Astrocyte (in vitro differentiated cells and primary cell): ENCODE data around the gene HNF4A. TPM values are rescaled to one million over a fixed set of nuclear protein-coding genes. Genes with fewer than 3 reads are reported as not detected.

Experiments
- DNase-seq: peaks from one replicate; pipeline ENCODE4 v3.0.0-alpha.2; 2010; ENCODE audit warnings: low read depth
- FAIRE-seq: peaks from 2 replicates; lab custom pipeline; 2011; peaks lifted over from hg19 to GRCh38; lab: Jason Lieb, UNC
- H2AFZ ChIP-seq: 2 replicates; pipeline ENCODE4 v1.6.0; 2012; ENCODE audit warnings: low read depth, low read length, inconsistent platforms
- H3K27ac ChIP-seq: 2 replicates; pipeline ENCODE4 v1.5.1; 2011; ENCODE audit warnings: low read depth, low read length, inconsistent platforms
- H3K27me3 ChIP-seq: 2 replicates; pipeline ENCODE4 v1.6.0; 2011; ENCODE audit warnings: low read length, inconsistent platforms; ENCODE audit not compliant: insufficient read depth
- H3K36me3 ChIP-seq: 2 replicates; pipeline ENCODE4 v1.5.1; 2011; ENCODE audit warnings: low read length, inconsistent platforms; ENCODE audit not compliant: insufficient read depth
- H3K4me1 ChIP-seq: 2 replicates; pipeline ENCODE4 v1.5.1; 2011; ENCODE audit warnings: low read length, inconsistent platforms; ENCODE audit not compliant: insufficient read depth
- H3K4me2 ChIP-seq: 2 replicates; pipeline ENCODE4 v1.6.0; 2012; ENCODE audit warnings: low read length, inconsistent platforms
- H3K4me3 ChIP-seq: 2 replicates; pipeline ENCODE4 v1.5.1; 2011; ENCODE audit warnings: low read depth, mild to moderate bottlenecking, low read length, inconsistent platforms; ENCODE audit not compliant: insufficient read depth
- H3K79me2 ChIP-seq: 2 replicates; pipeline ENCODE4 v1.6.0; 2012; ENCODE audit warnings: mild to moderate bottlenecking, low read length, inconsistent platforms; ENCODE audit not compliant: insufficient read depth
- H3K9ac ChIP-seq: 2 replicates; pipeline ENCODE4 v1.6.0; 2012; ENCODE audit warnings: mild to moderate bottlenecking, low read length, inconsistent platforms
- H3K9me3 ChIP-seq: 2 replicates; pipeline ENCODE4 v1.5.1; 2012; ENCODE audit warnings: low read depth, mild to moderate bottlenecking, low read length, inconsistent platforms; ENCODE audit not compliant: insufficient read depth
- H4K20me1 ChIP-seq: 2 replicates; pipeline ENCODE4 v1.6.0; 2012; ENCODE audit warnings: low read length, inconsistent platforms; ENCODE audit not compliant: insufficient read depth
- H3K27ac Mint-ChIP-seq: one replicate; pipeline ENCODE4 v1.8.0; 2021; ENCODE audit warnings: mild to moderate bottlenecking, mixed read lengths; ENCODE audit not compliant: unreplicated experiment
- H3K27me3 Mint-ChIP-seq: one replicate; pipeline ENCODE4 v1.8.0; 2021; ENCODE audit warnings: low read depth, mixed read lengths; ENCODE audit not compliant: unreplicated experiment
- H3K36me3 Mint-ChIP-seq: one replicate; pipeline ENCODE4 v1.8.0; 2021; ENCODE audit warnings: low read depth, mixed read lengths; ENCODE audit not compliant: unreplicated experiment
- H3K4me1 Mint-ChIP-seq: one replicate; pipeline ENCODE4 v1.8.0; 2021; ENCODE audit warnings: low read depth, mixed read lengths; ENCODE audit not compliant: unreplicated experiment
- H3K4me3 Mint-ChIP-seq: one replicate; pipeline ENCODE4 v1.8.0; 2021; ENCODE audit warnings: mild to moderate bottlenecking, moderate library complexity, mixed read lengths; ENCODE audit not compliant: unreplicated experiment
- H3K9me3 Mint-ChIP-seq: one replicate; pipeline ENCODE4 v1.8.0; 2021; ENCODE audit warnings: mild to moderate bottlenecking, mixed read lengths; ENCODE audit not compliant: unreplicated experiment
- EZH2 ChIP-seq: IDR thresholded peaks from 2 replicates; pipeline ENCODE4 v1.6.1; 2012; ENCODE audit warnings: mild to moderate bottlenecking, low read length, inconsistent platforms; ENCODE audit not compliant: insufficient read depth
- total RNA-seq: library from RNA; stranded (reverse); gene quantifications from 2 replicates; pipeline ENCODE4 v1.2.1, GENCODE V29; 2021
- TF ChIP-seq, protein P1 (sequence below): IDR thresholded peaks from 2 replicates; pipeline ENCODE4 v1.5.1; 2011; ENCODE audit warnings: low read depth, mild to moderate bottlenecking, inconsistent platforms, low read length, moderate library complexity; ENCODE audit not compliant: insufficient read depth

The HNF4A gene
- total RNA-seq, 1 donor from 2014 or later = not detected

DNA sequence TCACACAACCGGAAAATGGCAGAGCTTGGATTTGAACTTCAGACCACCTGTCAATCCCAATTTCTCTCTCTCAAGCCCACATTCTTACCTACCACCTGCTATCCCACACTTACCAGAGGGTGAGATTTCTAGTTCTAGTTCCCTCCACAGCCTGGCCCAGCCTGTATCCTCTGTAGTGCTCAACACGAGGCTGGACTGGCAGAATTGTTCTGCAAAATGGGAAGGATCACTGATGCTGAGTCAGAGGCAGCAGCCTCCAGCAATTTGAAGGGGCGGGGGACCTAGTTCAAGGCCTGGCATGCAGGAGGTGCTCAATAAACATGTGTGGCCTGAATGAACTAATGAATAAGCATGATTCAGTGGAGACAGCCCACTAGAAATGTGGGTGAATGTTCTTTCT, 66.6 kb downstream of the HNF4A start:
- no peaks in the 10 kb centered on the region for H4K20me1 ChIP-seq
- no peak overlapping the region for H3K4me2 ChIP-seq
- H3K9me3 ChIP-seq = no peaks in the 10 kb centered on the region
- FAIRE-seq (no peak), DNase-seq (peak; percentile 51)
- TF ChIP-seq, protein P1, sequence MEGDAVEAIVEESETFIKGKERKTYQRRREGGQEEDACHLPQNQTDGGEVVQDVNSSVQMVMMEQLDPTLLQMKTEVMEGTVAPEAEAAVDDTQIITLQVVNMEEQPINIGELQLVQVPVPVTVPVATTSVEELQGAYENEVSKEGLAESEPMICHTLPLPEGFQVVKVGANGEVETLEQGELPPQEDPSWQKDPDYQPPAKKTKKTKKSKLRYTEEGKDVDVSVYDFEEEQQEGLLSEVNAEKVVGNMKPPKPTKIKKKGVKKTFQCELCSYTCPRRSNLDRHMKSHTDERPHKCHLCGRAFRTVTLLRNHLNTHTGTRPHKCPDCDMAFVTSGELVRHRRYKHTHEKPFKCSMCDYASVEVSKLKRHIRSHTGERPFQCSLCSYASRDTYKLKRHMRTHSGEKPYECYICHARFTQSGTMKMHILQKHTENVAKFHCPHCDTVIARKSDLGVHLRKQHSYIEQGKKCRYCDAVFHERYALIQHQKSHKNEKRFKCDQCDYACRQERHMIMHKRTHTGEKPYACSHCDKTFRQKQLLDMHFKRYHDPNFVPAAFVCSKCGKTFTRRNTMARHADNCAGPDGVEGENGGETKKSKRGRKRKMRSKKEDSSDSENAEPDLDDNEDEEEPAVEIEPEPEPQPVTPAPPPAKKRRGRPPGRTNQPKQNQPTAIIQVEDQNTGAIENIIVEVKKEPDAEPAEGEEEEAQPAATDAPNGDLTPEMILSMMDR = no peak
- no peak for TF ChIP-seq EZH2
- H3K9me3 Mint-ChIP-seq = peaks cover 2% of the 10 kb centered on the region
- no peaks in the 10 kb centered on the region for H3K36me3 ChIP-seq
- peaks cover 3% of the 10 kb centered on the region for H3K4me1 ChIP-seq
- H3K27me3 Mint-ChIP-seq = peaks cover 24% of the 10 kb centered on the region
- no peaks in the 10 kb centered on the region for H3K36me3 Mint-ChIP-seq
- H2AFZ ChIP-seq = no peak overlapping the region
- no peaks in the 10 kb centered on the region for H3K79me2 ChIP-seq
- no peak overlapping the region for H3K4me3 ChIP-seq
- H3K27ac Mint-ChIP-seq = no peak overlapping the region
- no peak overlapping the region for H3K27ac ChIP-seq
- peaks cover 11% of the 10 kb centered on the region for H3K27me3 ChIP-seq
- no peaks in the 10 kb centered on the region for H3K4me1 Mint-ChIP-seq
- H3K9ac ChIP-seq = no peak overlapping the region
- H3K4me3 Mint-ChIP-seq = no peak overlapping the region

DNA sequence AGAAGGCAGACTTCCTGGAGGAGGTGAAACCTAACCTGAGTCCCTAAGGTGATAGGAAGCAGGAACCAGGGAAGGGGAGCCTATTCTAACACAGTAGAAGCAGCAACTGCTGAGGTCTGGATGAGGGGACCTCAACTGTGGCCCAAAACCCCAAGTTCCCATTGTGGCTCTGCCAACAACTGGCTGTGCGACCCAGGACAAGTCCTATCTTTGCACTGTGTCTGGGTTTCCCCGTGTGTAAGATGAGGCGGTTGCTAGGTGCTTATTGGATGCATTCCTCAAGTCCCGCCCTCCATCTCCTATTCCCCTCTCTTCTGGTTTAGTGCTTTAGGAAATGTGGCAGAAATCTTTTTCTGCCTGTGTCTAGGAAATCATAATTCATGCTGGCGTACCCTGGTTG, 68.0 kb downstream of the HNF4A start:
- Histone ChIP-seq H3K9me3 (no peaks in the 10 kb centered on the region), H3K9ac (no peak overlapping the region), H3K27me3 (peaks cover 11% of the 10 kb centered on the region), H4K20me1 (no peaks in the 10 kb centered on the region), H3K27ac (no peak overlapping the region), H3K4me2 (no peak overlapping the region), H2AFZ (no peak overlapping the region), H3K79me2 (no peaks in the 10 kb centered on the region), H3K4me3 (no peak overlapping the region), H3K36me3 (no peaks in the 10 kb centered on the region), H3K4me1 (peaks cover 3% of the 10 kb centered on the region)
- H3K4me3 Mint-ChIP-seq = no peak overlapping the region
- H3K27me3 Mint-ChIP-seq = peaks cover 17% of the 10 kb centered on the region
- FAIRE-seq = no peak
- H3K36me3 Mint-ChIP-seq = no peaks in the 10 kb centered on the region
- DNase-seq = no peak
- H3K4me1 Mint-ChIP-seq = no peaks in the 10 kb centered on the region
- H3K9me3 Mint-ChIP-seq = peaks cover 4% of the 10 kb centered on the region
- TF ChIP-seq, protein P1 = no peak
- no peak for TF ChIP-seq EZH2
- H3K27ac Mint-ChIP-seq = no peak overlapping the region

DNA sequence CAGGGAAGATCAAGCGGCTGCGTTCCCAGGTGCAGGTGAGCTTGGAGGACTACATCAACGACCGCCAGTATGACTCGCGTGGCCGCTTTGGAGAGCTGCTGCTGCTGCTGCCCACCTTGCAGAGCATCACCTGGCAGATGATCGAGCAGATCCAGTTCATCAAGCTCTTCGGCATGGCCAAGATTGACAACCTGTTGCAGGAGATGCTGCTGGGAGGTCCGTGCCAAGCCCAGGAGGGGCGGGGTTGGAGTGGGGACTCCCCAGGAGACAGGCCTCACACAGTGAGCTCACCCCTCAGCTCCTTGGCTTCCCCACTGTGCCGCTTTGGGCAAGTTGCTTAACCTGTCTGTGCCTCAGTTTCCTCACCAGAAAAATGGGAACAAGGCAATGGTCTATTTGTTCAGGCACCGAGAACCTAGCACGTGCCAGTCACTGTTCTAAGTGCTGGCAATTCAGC, 68.6 kb downstream of the HNF4A start:
- H3K9ac ChIP-seq = no peak overlapping the region
- no peak overlapping the region for H2AFZ ChIP-seq
- no peaks in the 10 kb centered on the region for H3K9me3 ChIP-seq
- H3K4me3 Mint-ChIP-seq = no peak overlapping the region
- no peak overlapping the region for H3K4me2 ChIP-seq
- peaks cover 7% of the 10 kb centered on the region for H3K9me3 Mint-ChIP-seq
- H3K27me3 Mint-ChIP-seq = peaks cover 17% of the 10 kb centered on the region
- H3K27ac ChIP-seq = no peak overlapping the region
- no peaks in the 10 kb centered on the region for H3K79me2 ChIP-seq
- no peak overlapping the region for H3K4me3 ChIP-seq
- H3K4me1 Mint-ChIP-seq = no peaks in the 10 kb centered on the region
- H3K36me3 ChIP-seq = no peaks in the 10 kb centered on the region
- H3K27ac Mint-ChIP-seq = no peak overlapping the region
- no peaks in the 10 kb centered on the region for H3K36me3 Mint-ChIP-seq
- DNase-seq = no peak
- TF ChIP-seq, protein P1 = no peak
- no peak for TF ChIP-seq EZH2
- H3K4me1 ChIP-seq = peaks cover 3% of the 10 kb centered on the region
- peaks cover 11% of the 10 kb centered on the region for H3K27me3 ChIP-seq
- H4K20me1 ChIP-seq = no peaks in the 10 kb centered on the region
- FAIRE-seq = no peak
